ENCODE measurements around the gene PSMB5. TPM values are rescaled to one million over a fixed set of nuclear protein-coding genes. Genes with fewer than 3 reads are reported as not detected.

Gene PSMB5
- total and polyA plus RNA-seq, 8 donors: 114 to 199 (median 177) TPM

- Histone ChIP-seq H3K27ac (peak overlapping the region in 1 of 2 donors; percentile 7), H3K36me3 (peaks cover 0 to 11% of the 10 kb centered on the region in 2 donors), H3K4me3 (no peak overlapping the region), H3K4me1 (peaks cover 3 to 10% of the 10 kb centered on the region in 2 donors), H3K27me3 (no peaks in the 10 kb centered on the region), H3K9me3 (no peaks in the 10 kb centered on the region)
- no peak for DNase-seq
- intact Hi-C loops (cut with DNase I): no loop called here
- no peak for TF ChIP-seq CTCF (IDR thresholded peaks at IDR 0.05)
- peak; percentile 83 for ATAC-seq
Observed at GRCh38 chr14:22995889-22996625, 38.6 kb downstream of the PSMB5 start.

GRCh38 chr14:22994762-22995275 lies 39.9 kb downstream of the PSMB5 start:
- H3K27ac ChIP-seq: no peak overlapping the region
- TF ChIP-seq CTCF (IDR thresholded peaks at IDR 0.05): peak; percentile 25 to 29
- no peaks in the 10 kb centered on the region for H3K9me3 ChIP-seq
- no peak overlapping the region for H3K4me3 ChIP-seq
- ATAC-seq (peak; percentile 77), DNase-seq (peak in 2 of 4 donors; percentile 60 to 67)
- peaks cover 0 to 11% of the 10 kb centered on the region in 2 donors for H3K36me3 ChIP-seq
- intact Hi-C loops (cut with DNase I): no loop called here
- H3K4me1 ChIP-seq: peaks cover 3 to 10% of the 10 kb centered on the region in 2 donors
- H3K27me3 ChIP-seq: no peaks in the 10 kb centered on the region

- peak; percentile 44 for ATAC-seq
- no peak overlapping the region for H3K27ac ChIP-seq
- H3K4me3 ChIP-seq: no peak overlapping the region
- intact Hi-C loops (cut with DNase I): no loop called here
- H3K4me1 ChIP-seq: peaks cover 3 to 10% of the 10 kb centered on the region in 2 donors
- no peaks in the 10 kb centered on the region for H3K27me3 ChIP-seq
- peaks cover 0 to 18% of the 10 kb centered on the region in 2 donors for H3K36me3 ChIP-seq
- H3K9me3 ChIP-seq: no peaks in the 10 kb centered on the region
- no peak for DNase-seq
- TF ChIP-seq CTCF (IDR thresholded peaks at IDR 0.05): no peak
Observed at GRCh38 chr14:22993517-22993916, 41.2 kb downstream of the PSMB5 start.

GRCh38 chr14:22991852-22992251 lies 42.8 kb downstream of the PSMB5 start:
- ATAC-seq (no peak), DNase-seq (no peak)
- Histone ChIP-seq H3K27ac (no peak overlapping the region), H3K27me3 (no peaks in the 10 kb centered on the region), H3K4me3 (no peak overlapping the region), H3K4me1 (peaks cover 3 to 10% of the 10 kb centered on the region in 2 donors), H3K36me3 (peaks cover 0 to 24% of the 10 kb centered on the region in 2 donors), H3K9me3 (no peaks in the 10 kb centered on the region)
- intact Hi-C loops (cut with DNase I): no loop called here
- TF ChIP-seq CTCF (IDR thresholded peaks at IDR 0.05): no peak

GRCh38 chr14:22987291-22987690 lies 47.4 kb downstream of the PSMB5 start:
- Histone ChIP-seq H3K4me3 (no peak overlapping the region), H3K27me3 (peaks cover 0 to 8% of the 10 kb centered on the region in 2 donors), H3K36me3 (peaks cover 0 to 25% of the 10 kb centered on the region in 2 donors), H3K4me1 (peaks cover 5 to 13% of the 10 kb centered on the region in 2 donors), H3K9me3 (no peaks in the 10 kb centered on the region), H3K27ac (no peak overlapping the region)
- intact Hi-C loops (cut with DNase I): loop anchor here (5.0 to 10.0 kb wide), 2 partner anchors 68 to 70 kb away; partner anchors contain the start of gene CDH24 (in 2 of the 2)
- DNase-seq (no peak), ATAC-seq (no peak)
- no peak for TF ChIP-seq CTCF (IDR thresholded peaks at IDR 0.05)

Data from left lung (tissue), 10 donors.